ENCODE data around the gene RAB5B.
A peak's percentile ranks its signal among the peaks of the same experiment; 100 is the strongest.

DNA sequence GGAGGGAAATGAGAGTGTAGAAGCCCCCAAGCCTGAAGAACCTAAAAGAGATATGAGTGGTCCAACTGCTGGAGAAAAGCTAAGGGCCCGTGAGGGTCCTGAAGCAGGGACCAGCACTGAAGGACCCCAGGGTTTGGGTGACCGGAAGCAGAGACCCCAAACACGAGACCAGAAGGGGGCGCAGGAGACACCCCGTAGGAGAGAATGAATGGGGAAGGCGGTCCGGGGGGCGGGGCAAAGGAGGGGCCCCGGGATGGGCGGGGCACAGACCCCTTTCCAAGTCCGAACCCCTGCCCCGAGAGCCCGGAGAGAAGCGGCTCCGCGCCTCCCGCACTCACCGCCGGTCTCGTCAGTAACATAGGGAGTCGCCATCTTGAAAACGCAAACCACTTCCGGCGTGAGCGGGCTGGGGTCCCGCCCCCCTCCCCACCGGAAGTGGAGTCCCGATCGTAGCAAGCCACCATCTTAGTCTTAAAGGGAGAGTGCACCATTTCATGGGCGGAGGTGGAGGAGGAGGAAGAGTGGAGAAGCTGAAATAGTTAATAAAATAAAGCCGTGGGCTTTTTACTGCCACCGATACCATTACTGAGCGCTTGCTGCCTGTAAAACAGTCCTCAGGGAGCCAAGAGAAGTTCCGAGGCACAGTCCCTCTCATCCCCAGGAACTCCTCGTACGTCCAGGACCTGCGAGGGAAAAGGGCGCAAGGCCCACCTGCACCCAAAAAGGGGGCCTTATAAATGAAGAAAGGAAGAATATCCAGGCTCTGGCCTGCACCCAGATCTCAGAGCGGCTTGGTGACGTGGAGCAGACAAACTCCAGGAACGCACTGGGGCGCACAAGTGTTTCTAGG lies 46.9 kb upstream of the RAB5B start:
- peak; percentile 76 for TF ChIP-seq CTCF (IDR thresholded peaks at IDR 0.05; ENCODE audit: low read length)
- TF ChIP-seq EZH2 (optimal IDR thresholded peaks at IDR 0.05; ENCODE audit: low read depth, low read length): no peak
- TF ChIP-seq EZH2phosphoT487 (IDR thresholded peaks at IDR 0.05; ENCODE audit: low read length): no peak
